Karpas-422 (cell line): ENCODE results near the gene AKR1C8. TPM values are rescaled to one million over a fixed set of nuclear protein-coding genes. Genes with fewer than 3 reads are reported as not detected.
"Not testable (repeated sequence)": the region's sequence is repeated elsewhere in the genome, so short reads cannot be mapped to it uniquely, and the experiment has no call there.

Source experiments
- DNase-seq: peaks from one replicate; pipeline ENCODE4 v3.0.0-alpha.2; 2015
- H2AFZ ChIP-seq: fragments of 200-600 bp; sonication (generic); 2 replicates; pipeline ENCODE4 v1.6.1; 2014; ENCODE audit warnings: antibody characterized with exemption, low read length, mixed read lengths
- H3K27ac ChIP-seq: fragments of 200-600 bp; sonication (generic); 2 replicates; pipeline ENCODE4 v1.5.1; 2014; ENCODE audit warnings: mild to moderate bottlenecking, low read length, moderate library complexity
- H3K27me3 ChIP-seq: fragments of 200-600 bp; sonication (generic); 2 replicates; pipeline ENCODE4 v1.6.1; 2014; ENCODE audit warnings: low read length, mixed read lengths
- H3K36me3 ChIP-seq: fragments of 200-600 bp; sonication (generic); 2 replicates; pipeline ENCODE4 v1.6.1; 2014; ENCODE audit warnings: low read length, mixed read lengths; ENCODE audit not compliant: insufficient read depth
- H3K4me1 ChIP-seq: fragments of 200-600 bp; sonication (generic); 2 replicates; pipeline ENCODE4 v1.6.1; 2014; ENCODE audit warnings: mild to moderate bottlenecking, low read length, mixed read lengths
- H3K4me2 ChIP-seq: fragments of 200-600 bp; sonication (generic); 2 replicates; pipeline ENCODE4 v1.6.1; 2014; ENCODE audit warnings: low read length, low read depth, mild to moderate bottlenecking; ENCODE audit not compliant: poor library complexity, severe bottlenecking
- H3K4me3 ChIP-seq: fragments of 200-600 bp; sonication (generic); 2 replicates; pipeline ENCODE4 v1.5.1; 2014; ENCODE audit warnings: mild to moderate bottlenecking, antibody characterized with exemption, low read length, mixed read lengths
- H3K79me2 ChIP-seq: fragments of 200-600 bp; sonication (generic); 2 replicates; pipeline ENCODE4 v1.6.1; 2014; ENCODE audit warnings: mild to moderate bottlenecking, low read length, mixed read lengths
- H3K9ac ChIP-seq: fragments of 200-600 bp; sonication (generic); 2 replicates; pipeline ENCODE4 v1.6.0; 2014; ENCODE audit warnings: low read length
- H3K9me2 ChIP-seq: fragments of 200-600 bp; sonication (generic), shearing (Covaris generic); replicated peaks from 2 replicates; pipeline ENCODE4 v1.6.0; 2014; ENCODE audit warnings: mild to moderate bottlenecking, low read length, moderate library complexity; ENCODE audit not compliant: insufficient read depth
- H3K9me3 ChIP-seq: fragments of 300-700, 200-600 bp; sonication (generic); 2 replicates; pipeline ENCODE4 v1.6.1; 2014; ENCODE audit warnings: low read length, mixed read lengths
- H4K20me1 ChIP-seq: fragments of 200-600 bp; sonication (generic); 2 replicates; pipeline ENCODE4 v1.6.1; 2014; ENCODE audit warnings: mild to moderate bottlenecking, antibody characterized with exemption, low read length, low read depth; ENCODE audit not compliant: insufficient read depth
- total RNA-seq: library from RNA; depleted of rRNA; stranded (reverse); fragments of >200 nt; shearing (Covaris generic); gene quantifications from 2 replicates; pipeline ENCODE4 v1.2.3, GENCODE V29; 2014; ENCODE audit warnings: low replicate concordance

Gene AKR1C8
- total RNA-seq, 1 experiment from 2014 or later = not detected

GRCh38 chr10:5187867-5188266 lies 2.9 kb upstream of the AKR1C8 start:
- H3K79me2 ChIP-seq = no peaks in the 10 kb centered on the region
- no peak overlapping the region for H3K27ac ChIP-seq
- no peaks in the 10 kb centered on the region for H3K36me3 ChIP-seq
- H3K4me2 ChIP-seq = no peak overlapping the region
- H3K9me2 ChIP-seq = no peaks in the 10 kb centered on the region
- DNase-seq = no peak
- peaks cover 5% of the 10 kb centered on the region; the same call in 1 of the 2 replicates for H3K4me1 ChIP-seq
- no peaks in the 10 kb centered on the region for H3K27me3 ChIP-seq
- no peaks in the 10 kb centered on the region for H4K20me1 ChIP-seq
- no peak overlapping the region for H2AFZ ChIP-seq
- H3K9me3 ChIP-seq = no peaks in the 10 kb centered on the region
- no peak overlapping the region for H3K4me3 ChIP-seq
- H3K9ac ChIP-seq = no peak overlapping the region

- no peaks in the 10 kb centered on the region for H3K9me2 ChIP-seq
- no peaks in the 10 kb centered on the region for H3K79me2 ChIP-seq
- no peak overlapping the region for H3K27ac ChIP-seq
- DNase-seq = no peak
- no peak overlapping the region for H3K9ac ChIP-seq
- H2AFZ ChIP-seq = no peak overlapping the region
- no peaks in the 10 kb centered on the region for H4K20me1 ChIP-seq
- no peaks in the 10 kb centered on the region for H3K27me3 ChIP-seq
- no peaks in the 10 kb centered on the region for H3K9me3 ChIP-seq
- no peak overlapping the region for H3K4me3 ChIP-seq
- H3K4me2 ChIP-seq = no peak overlapping the region
- H3K36me3 ChIP-seq = no peaks in the 10 kb centered on the region
- peaks cover 5% of the 10 kb centered on the region; the same call in 1 of the 2 replicates for H3K4me1 ChIP-seq
Observed at GRCh38 chr10:5183923-5184322, 1.0 kb downstream of the AKR1C8 start.

- not testable (repeated sequence) for DNase-seq, H3K4me2 ChIP-seq, H3K36me3 ChIP-seq, H4K20me1 ChIP-seq, H2AFZ ChIP-seq, H3K79me2 ChIP-seq, H3K27ac ChIP-seq, H3K27me3 ChIP-seq, H3K9me3 ChIP-seq, H3K4me3 ChIP-seq, H3K9me2 ChIP-seq, H3K9ac ChIP-seq, H3K4me1 ChIP-seq
Observed at GRCh38 chr10:5180503-5180902, 4.4 kb downstream of the AKR1C8 start.

GRCh38 chr10:5175581-5175980 lies 9.4 kb downstream of the AKR1C8 start:
- H3K4me2 ChIP-seq, H3K36me3 ChIP-seq, H3K27me3 ChIP-seq, H2AFZ ChIP-seq, H3K9me2 ChIP-seq, H3K79me2 ChIP-seq, H3K9ac ChIP-seq, DNase-seq, H3K4me1 ChIP-seq, H3K9me3 ChIP-seq, H3K4me3 ChIP-seq, H3K27ac ChIP-seq, H4K20me1 ChIP-seq: not testable (repeated sequence)

- Histone ChIP-seq H3K4me2 (no peak overlapping the region), H3K27me3 (no peaks in the 10 kb centered on the region), H3K79me2 (no peaks in the 10 kb centered on the region), H3K9me2 (no peaks in the 10 kb centered on the region), H3K36me3 (no peaks in the 10 kb centered on the region), H3K4me1 (no peaks in the 10 kb centered on the region), H4K20me1 (no peaks in the 10 kb centered on the region), H3K9ac (no peak overlapping the region), H3K27ac (no peak overlapping the region), H3K9me3 (peaks cover 12% of the 10 kb centered on the region), H2AFZ (no peak overlapping the region), H3K4me3 (no peak overlapping the region)
- no peak for DNase-seq
Observed at GRCh38 chr10:5168897-5169420, 16.0 kb downstream of the AKR1C8 start.

DNA sequence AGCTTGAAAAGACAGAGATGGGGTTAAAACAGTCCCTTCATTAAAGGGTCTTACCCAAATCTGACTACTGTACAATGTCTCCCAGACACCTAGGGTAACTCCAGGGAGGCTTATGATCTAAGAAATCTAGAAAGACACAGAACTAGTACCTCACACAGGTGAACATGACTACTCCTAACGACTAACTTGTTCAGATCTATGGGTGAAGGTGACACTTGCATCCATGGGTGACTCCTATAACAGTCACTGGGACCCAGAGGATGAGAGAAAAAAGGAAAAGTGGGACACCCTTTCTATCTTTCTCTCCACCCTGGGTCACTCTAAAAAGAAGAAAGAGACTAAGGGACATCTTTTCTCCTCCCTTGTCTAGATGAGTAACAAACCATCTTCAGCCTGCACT lies 19.2 kb downstream of the AKR1C8 start:
- H3K27ac ChIP-seq = no peak overlapping the region
- no peak overlapping the region for H3K4me2 ChIP-seq
- H3K4me1 ChIP-seq = no peaks in the 10 kb centered on the region
- no peak for DNase-seq
- H3K27me3 ChIP-seq = no peaks in the 10 kb centered on the region
- H3K9me3 ChIP-seq = peaks cover 16% of the 10 kb centered on the region
- H4K20me1 ChIP-seq = no peaks in the 10 kb centered on the region
- no peak overlapping the region for H3K9ac ChIP-seq
- H3K9me2 ChIP-seq = no peaks in the 10 kb centered on the region
- H3K36me3 ChIP-seq = no peaks in the 10 kb centered on the region
- H3K4me3 ChIP-seq = no peak overlapping the region
- H3K79me2 ChIP-seq = no peaks in the 10 kb centered on the region
- no peak overlapping the region for H2AFZ ChIP-seq

GRCh38 chr10:5163487-5163886 lies 21.5 kb downstream of the AKR1C8 start:
- H3K4me1 ChIP-seq = no peaks in the 10 kb centered on the region
- H3K4me2 ChIP-seq = no peak overlapping the region

GRCh38 chr10:5159126-5159525 lies 25.8 kb downstream of the AKR1C8 start:
- Histone ChIP-seq H3K4me1 (no peaks in the 10 kb centered on the region), H2AFZ (no peak overlapping the region), H3K9me3 (peaks cover 4% of the 10 kb centered on the region; the same call in 1 of the 2 replicates), H3K36me3 (no peaks in the 10 kb centered on the region), H3K4me2 (no peak overlapping the region), H3K4me3 (no peak overlapping the region), H3K79me2 (no peaks in the 10 kb centered on the region), H4K20me1 (no peaks in the 10 kb centered on the region), H3K27ac (no peak overlapping the region), H3K9ac (no peak overlapping the region), H3K27me3 (no peaks in the 10 kb centered on the region), H3K9me2 (no peaks in the 10 kb centered on the region)
- DNase-seq = no peak

More at GRCh38 chr10:5163487-5163886, 21.5 kb downstream of the AKR1C8 start:
- Histone ChIP-seq H3K27me3 (no peaks in the 10 kb centered on the region), H3K9me3 (peaks cover 16% of the 10 kb centered on the region), H3K79me2 (no peaks in the 10 kb centered on the region), H3K9me2 (no peaks in the 10 kb centered on the region), H3K36me3 (no peaks in the 10 kb centered on the region), H4K20me1 (no peaks in the 10 kb centered on the region), H3K4me3 (no peak overlapping the region), H3K9ac (no peak overlapping the region), H3K27ac (no peak overlapping the region), H2AFZ (no peak overlapping the region)
- no peak for DNase-seq

- no peaks in the 10 kb centered on the region for H3K9me3 ChIP-seq
- H3K27me3 ChIP-seq = no peaks in the 10 kb centered on the region
- DNase-seq = no peak
- no peaks in the 10 kb centered on the region for H3K79me2 ChIP-seq
- no peak overlapping the region for H2AFZ ChIP-seq
- no peak overlapping the region for H3K4me3 ChIP-seq
- H3K4me2 ChIP-seq = no peak overlapping the region
- no peaks in the 10 kb centered on the region for H3K4me1 ChIP-seq
- H4K20me1 ChIP-seq = no peaks in the 10 kb centered on the region
- H3K9ac ChIP-seq = no peak overlapping the region
- H3K9me2 ChIP-seq = no peaks in the 10 kb centered on the region
- H3K27ac ChIP-seq = no peak overlapping the region
- no peaks in the 10 kb centered on the region for H3K36me3 ChIP-seq
Observed at GRCh38 chr10:5157501-5157900, 27.4 kb downstream of the AKR1C8 start.
